Endometrium (tissue), 2 donors: ENCODE results near the gene ARRB1.

ENCODE experiments used
- FAIRE-seq: peaks from 2 replicates; lab custom pipeline; 2012; peaks lifted over from hg19 to GRCh38; lab: Jason Lieb, UNC
- donor health status: control.
- donor health status: control.

Gene ARRB1

DNA sequence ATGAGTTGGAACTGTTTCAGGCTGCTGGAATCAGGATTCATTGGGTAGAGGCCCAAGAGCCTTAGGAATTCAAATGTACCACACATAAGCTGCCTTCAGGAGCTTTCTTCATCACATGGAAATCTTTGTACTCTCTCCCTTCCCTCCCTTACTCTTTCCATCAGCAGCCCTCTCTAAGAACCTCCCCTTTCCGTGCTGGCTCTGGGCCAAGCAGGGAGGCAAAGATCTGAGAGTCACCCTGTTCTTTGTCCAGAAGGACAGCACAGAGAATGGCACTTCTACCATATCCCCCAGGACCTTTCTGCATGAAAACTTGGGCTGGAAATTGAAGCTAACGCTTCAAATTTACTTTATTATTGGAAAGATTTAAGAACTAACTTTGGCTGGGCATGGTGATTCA, 131.6 kb downstream of the ARRB1 start:
- FAIRE-seq = no peak

GRCh38 chr11:75214843-75215242, 136.6 kb downstream of the ARRB1 start:
- FAIRE-seq = no peak

- no peak for FAIRE-seq
Observed at GRCh38 chr11:75214411-75214821, 137.0 kb downstream of the ARRB1 start.
